Astrocyte of the spinal cord (primary cell): ENCODE results near the gene PTPRD.
"Not testable (repeated sequence)": the region's sequence is repeated elsewhere in the genome, so short reads cannot be mapped to it uniquely, and the experiment has no call there.

ENCODE experiments used
- DNase-seq: peaks from one replicate; pipeline ENCODE4 v3.0.0; 2011; ENCODE audit warnings: low read depth, low spot score
- H3K4me3 ChIP-seq: 2 replicates; pipeline ENCODE4 v1.5.1; 2011; ENCODE audit warnings: low read depth, mild to moderate bottlenecking, low read length, moderate library complexity
- CTCF ChIP-seq: IDR thresholded peaks from 2 replicates; pipeline ENCODE4 v1.5.1; 2012; ENCODE audit warnings: low read depth, mild to moderate bottlenecking, low read length, inconsistent platforms
- in situ Hi-C: cut with HindIII; loops from 2 replicates; pipeline ENCODE4 v1.10.0; 2017; ENCODE audit warnings: low sequenced_read_pairs

The PTPRD gene

GRCh38 chr9:8958358-8958757 is 1654.4 kb downstream of the PTPRD start:
- in situ Hi-C loops = no loop called here
- no peak for TF ChIP-seq CTCF
- DNase-seq = no peak
- H3K4me3 ChIP-seq = no peak overlapping the region

GRCh38 chr9:8955315-8955714 is 1657.5 kb downstream of the PTPRD start:
- H3K4me3 ChIP-seq = no peak overlapping the region
- in situ Hi-C loops = no loop called here
- TF ChIP-seq CTCF = no peak
- no peak for DNase-seq

GRCh38 chr9:8946461-8946860 is 1666.3 kb downstream of the PTPRD start:
- TF ChIP-seq CTCF = no peak
- DNase-seq = no peak
- no peak overlapping the region for H3K4me3 ChIP-seq
- in situ Hi-C loops = no loop called here

GRCh38 chr9:8943392-8943791 is 1669.4 kb downstream of the PTPRD start:
- in situ Hi-C loops = no loop called here
- H3K4me3 ChIP-seq = no peak overlapping the region
- TF ChIP-seq CTCF = no peak
- no peak for DNase-seq

- in situ Hi-C loops = no loop called here
- no peak for TF ChIP-seq CTCF
- no peak overlapping the region for H3K4me3 ChIP-seq
Observed at GRCh38 chr9:8940650-8941049, 1672.2 kb downstream of the PTPRD start.

GRCh38 chr9:8926461-8926860 is 1686.3 kb downstream of the PTPRD start:
- DNase-seq = no peak
- in situ Hi-C loops = no loop called here
- no peak overlapping the region for H3K4me3 ChIP-seq
- no peak for TF ChIP-seq CTCF

More at GRCh38 chr9:8940650-8941049, 1672.2 kb downstream of the PTPRD start:
- DNase-seq = no peak

GRCh38 chr9:8924562-8924961 is 1688.2 kb downstream of the PTPRD start:
- in situ Hi-C loops = no loop called here
- DNase-seq = peak; percentile 25

GRCh38 chr9:8920478-8921183 is 1692.2 kb downstream of the PTPRD start:
- DNase-seq, H3K4me3 ChIP-seq, in situ Hi-C loops: not testable (repeated sequence)

More at GRCh38 chr9:8924562-8924961, 1688.2 kb downstream of the PTPRD start:
- TF ChIP-seq CTCF = no peak
- H3K4me3 ChIP-seq = no peak overlapping the region
